ENCODE results near the gene MRPS27.
A peak's percentile ranks its signal among the peaks of the same experiment; 100 is the strongest.

Gene MRPS27

GRCh38 chr5:72234265-72234700 lies 85.8 kb downstream of the MRPS27 start:
- peaks cover 55 to 91% (median 79%) of the 10 kb centered on the region in 11 experiments for H3K36me3 ChIP-seq
- TF ChIP-seq Cebpa-rat (IDR thresholded peaks at IDR 0.05): no peak
- H3K4me3 ChIP-seq: no peak overlapping the region
- peaks cover 0 to 8% (median 0%) of the 10 kb centered on the region in 11 experiments; a peak in 2 of 22 replicates for H4K20me1 ChIP-seq
- peaks cover 14 to 36% (median 22%) of the 10 kb centered on the region in 10 experiments for H3K4me1 ChIP-seq
- peak overlapping the region in 8 of 11 experiments; percentile 15 to 52 (median 38); a peak in 15 of 22 replicates for H3K4me2 ChIP-seq
- no peaks in the 10 kb centered on the region for H3K27me3 ChIP-seq
- peak overlapping the region in 2 of 11 experiments; percentile 8 to 55; a peak in 1 of 22 replicates for H3K9ac ChIP-seq
- peak overlapping the region in 9 of 11 experiments; percentile 35 to 75 (median 50); a peak in 17 of 22 replicates for H3K27ac ChIP-seq
- no peaks in the 10 kb centered on the region for H3K9me3 ChIP-seq (replicated peaks in 1 of 11)

- Histone ChIP-seq H3K9me3 (replicated peaks in 1 of 11) (no peaks in the 10 kb centered on the region), H3K36me3 (peaks cover 59 to 92% (median 82%) of the 10 kb centered on the region in 11 experiments), H3K4me1 (peaks cover 14 to 36% (median 22%) of the 10 kb centered on the region in 10 experiments), H4K20me1 (peaks cover 0 to 12% (median 0%) of the 10 kb centered on the region in 11 experiments; a peak in 4 of 22 replicates), H3K27ac (peak overlapping the region in 4 of 11 experiments; percentile 35 to 75 (median 50); a peak in 4 of 22 replicates), H3K4me3 (no peak overlapping the region), H3K9ac (no peak overlapping the region), H3K4me2 (peak overlapping the region in 2 of 11 experiments; percentile 16 to 41; a peak in 3 of 22 replicates), H3K27me3 (no peaks in the 10 kb centered on the region)
- TF ChIP-seq Cebpa-rat (IDR thresholded peaks at IDR 0.05): no peak
Measured at GRCh38 chr5:72233835-72234234, 86.2 kb downstream of the MRPS27 start.

GRCh38 chr5:72232838-72233237 lies 87.2 kb downstream of the MRPS27 start:
- H3K9me3 ChIP-seq (replicated peaks in 1 of 11): no peaks in the 10 kb centered on the region
- no peaks in the 10 kb centered on the region for H3K27me3 ChIP-seq
- peaks cover 64 to 92% (median 84%) of the 10 kb centered on the region in 11 experiments for H3K36me3 ChIP-seq
- H4K20me1 ChIP-seq: peaks cover 0 to 13% (median 0%) of the 10 kb centered on the region in 11 experiments; a peak in 4 of 22 replicates
- no peak for TF ChIP-seq Cebpa-rat (IDR thresholded peaks at IDR 0.05)
- H3K4me2 ChIP-seq: peak overlapping the region in 8 of 11 experiments; percentile 8 to 43 (median 23); a peak in 14 of 22 replicates
- peaks cover 14 to 36% (median 22%) of the 10 kb centered on the region in 10 experiments for H3K4me1 ChIP-seq
- peak overlapping the region in 2 of 11 experiments; percentile 1 to 75; a peak in 1 of 22 replicates for H3K27ac ChIP-seq
- H3K4me3 ChIP-seq: no peak overlapping the region
- H3K9ac ChIP-seq: no peak overlapping the region

- Histone ChIP-seq H3K4me2 (peak overlapping the region in 8 of 11 experiments; percentile 8 to 43 (median 23); a peak in 14 of 22 replicates), H3K36me3 (peaks cover 64 to 92% (median 82%) of the 10 kb centered on the region in 11 experiments), H3K27me3 (no peaks in the 10 kb centered on the region), H4K20me1 (peaks cover 0 to 13% (median 0%) of the 10 kb centered on the region in 11 experiments; a peak in 4 of 22 replicates), H3K27ac (peak overlapping the region in 1 of 11 experiments; percentile 75; a peak in 1 of 22 replicates), H3K4me1 (peaks cover 14 to 36% (median 22%) of the 10 kb centered on the region in 10 experiments), H3K4me3 (no peak overlapping the region), H3K9ac (no peak overlapping the region), H3K9me3 (replicated peaks in 1 of 11) (no peaks in the 10 kb centered on the region)
- TF ChIP-seq Cebpa-rat (IDR thresholded peaks at IDR 0.05): no peak
Measured at GRCh38 chr5:72231991-72232703, 87.9 kb downstream of the MRPS27 start.

- H3K36me3 ChIP-seq: peaks cover 84 to 97% (median 93%) of the 10 kb centered on the region in 11 experiments
- H3K4me1 ChIP-seq: peaks cover 3 to 21% (median 10%) of the 10 kb centered on the region in 10 experiments; a peak in 18 of 20 replicates
- no peak for TF ChIP-seq Cebpa-rat (IDR thresholded peaks at IDR 0.05)
Measured at GRCh38 chr5:72228960-72229359, 91.1 kb downstream of the MRPS27 start.

GRCh38 chr5:72226950-72227349 lies 93.1 kb downstream of the MRPS27 start:
- Histone ChIP-seq H3K27me3 (no peaks in the 10 kb centered on the region), H4K20me1 (peaks cover 0 to 8% (median 0%) of the 10 kb centered on the region in 11 experiments; a peak in 3 of 22 replicates), H3K4me3 (no peak overlapping the region), H3K9ac (no peak overlapping the region), H3K9me3 (replicated peaks in 1 of 11) (no peaks in the 10 kb centered on the region), H3K4me2 (no peak overlapping the region), H3K27ac (no peak overlapping the region), H3K36me3 (peaks cover 89 to 100% (median 97%) of the 10 kb centered on the region in 11 experiments), H3K4me1 (peaks cover 0 to 13% (median under 1%) of the 10 kb centered on the region in 10 experiments; a peak in 5 of 20 replicates)
- TF ChIP-seq Cebpa-rat (IDR thresholded peaks at IDR 0.05): no peak

More at GRCh38 chr5:72228960-72229359, 91.1 kb downstream of the MRPS27 start:
- H3K4me2 ChIP-seq: no peak overlapping the region
- H3K9me3 ChIP-seq (replicated peaks in 1 of 11): no peaks in the 10 kb centered on the region
- H3K27me3 ChIP-seq: no peaks in the 10 kb centered on the region
- H3K27ac ChIP-seq: no peak overlapping the region
- peaks cover 0 to 13% (median 0%) of the 10 kb centered on the region in 11 experiments; a peak in 3 of 22 replicates for H4K20me1 ChIP-seq
- H3K4me3 ChIP-seq: no peak overlapping the region
- no peak overlapping the region for H3K9ac ChIP-seq

GRCh38 chr5:72225741-72226140 lies 94.3 kb downstream of the MRPS27 start:
- Histone ChIP-seq H3K4me1 (peaks cover 0 to 9% (median 0%) of the 10 kb centered on the region in 10 experiments; a peak in 3 of 20 replicates), H4K20me1 (peaks cover 0 to 8% (median 0%) of the 10 kb centered on the region in 11 experiments; a peak in 2 of 22 replicates), H3K27me3 (no peaks in the 10 kb centered on the region), H3K27ac (no peak overlapping the region), H3K4me3 (no peak overlapping the region), H3K9ac (no peak overlapping the region), H3K9me3 (replicated peaks in 1 of 11) (no peaks in the 10 kb centered on the region), H3K4me2 (no peak overlapping the region), H3K36me3 (peaks cover 94 to 100% (median 97%) of the 10 kb centered on the region in 11 experiments)
- TF ChIP-seq Cebpa-rat (IDR thresholded peaks at IDR 0.05): no peak

GRCh38 chr5:72224946-72225463 lies 95.0 kb downstream of the MRPS27 start:
- peaks cover 0 to 9% (median 0%) of the 10 kb centered on the region in 10 experiments; a peak in 3 of 20 replicates for H3K4me1 ChIP-seq
- no peaks in the 10 kb centered on the region for H3K9me3 ChIP-seq (replicated peaks in 1 of 11)
- peaks cover 94 to 100% (median 98%) of the 10 kb centered on the region in 11 experiments for H3K36me3 ChIP-seq
- H3K4me3 ChIP-seq: no peak overlapping the region
- H3K9ac ChIP-seq: no peak overlapping the region
- peaks cover 0 to 8% (median 0%) of the 10 kb centered on the region in 11 experiments; a peak in 2 of 22 replicates for H4K20me1 ChIP-seq
- TF ChIP-seq Cebpa-rat (IDR thresholded peaks at IDR 0.05): no peak
- H3K27ac ChIP-seq: no peak overlapping the region
- no peaks in the 10 kb centered on the region for H3K27me3 ChIP-seq
- H3K4me2 ChIP-seq: no peak overlapping the region
